G401.6 (cell line): Measurements from ENCODE around the gene LONRF2.
"Not testable (repeated sequence)": the region's sequence is repeated elsewhere in the genome, so short reads cannot be mapped to it uniquely, and the experiment has no call there.

Experiments used
- FAIRE-seq: peaks from 2 replicates; lab custom pipeline; 2012; peaks lifted over from hg19 to GRCh38; lab: Jason Lieb, UNC

LONRF2 gene

DNA sequence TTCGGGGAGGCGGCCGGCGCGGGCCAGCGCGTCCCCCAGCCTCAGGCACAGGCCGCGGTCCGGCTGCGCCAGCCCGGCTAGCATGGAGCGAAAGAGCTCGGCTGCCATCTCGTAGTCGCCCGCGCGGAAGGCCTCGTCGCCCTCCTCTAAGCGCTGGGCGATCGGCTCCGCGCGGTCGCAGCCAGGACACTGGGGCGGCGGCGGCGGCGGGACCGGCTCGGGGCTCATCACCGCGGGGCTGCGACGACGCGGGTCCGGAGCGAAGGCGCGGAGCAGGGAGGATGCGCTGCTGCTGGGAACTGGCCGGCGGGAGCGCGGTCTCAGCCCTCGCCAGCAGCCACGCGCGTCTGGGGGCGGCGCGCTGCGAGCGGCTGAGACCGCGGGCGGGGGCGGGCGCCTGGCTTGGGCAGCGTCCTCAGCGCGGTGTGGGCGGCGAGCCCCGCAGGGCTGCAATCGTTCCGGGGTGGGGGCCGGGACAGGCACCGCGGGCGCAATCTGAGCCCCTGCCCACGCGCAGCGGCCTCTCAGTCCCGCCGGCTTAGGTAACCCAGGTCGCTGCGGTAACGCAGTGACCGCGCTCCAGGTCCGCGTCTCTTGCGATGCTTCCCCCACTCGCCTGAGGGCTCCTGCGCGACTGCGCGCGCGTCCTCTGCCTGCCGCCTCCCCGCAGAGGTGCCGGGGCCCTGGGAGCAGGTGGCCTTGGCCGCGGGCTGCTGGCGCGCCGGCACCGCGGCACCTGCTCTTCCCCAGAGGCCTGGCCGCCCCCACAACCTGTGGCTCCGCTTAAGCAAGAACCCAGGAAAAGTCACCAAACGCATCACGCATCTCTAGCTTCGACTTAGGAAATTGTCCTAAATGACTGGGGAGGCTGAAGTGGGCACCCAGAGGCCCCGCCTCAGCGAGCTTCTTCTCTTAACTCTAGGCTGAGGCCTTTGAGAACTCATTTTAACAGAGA, at the start of gene LONRF2:
Gene LONRF2 (minus strand): TSS at position 636 of the 955 bp plus-strand sequence. CDS start 408 bp downstream, at position 228.
- no peak for FAIRE-seq

DNA sequence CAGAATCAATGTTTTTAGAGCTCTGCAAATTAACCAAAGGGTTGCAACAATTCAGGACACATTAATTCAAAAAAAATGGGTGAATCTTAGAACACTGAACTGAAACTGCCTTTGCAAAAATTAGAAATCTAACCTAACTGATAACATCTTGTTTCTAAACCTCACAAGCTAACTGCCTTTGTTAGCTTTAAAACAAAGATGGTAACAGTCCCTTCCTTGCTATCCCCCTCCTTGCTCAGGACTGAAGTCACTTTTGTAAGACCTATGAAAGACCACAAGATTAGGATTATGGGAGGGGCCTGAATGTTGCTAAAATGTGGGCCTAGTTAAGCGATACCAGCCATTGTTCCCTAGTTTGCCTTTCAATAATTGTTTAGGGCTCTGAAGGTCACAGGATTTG, 44.9 kb upstream of the LONRF2 start:
- no peak for FAIRE-seq

DNA sequence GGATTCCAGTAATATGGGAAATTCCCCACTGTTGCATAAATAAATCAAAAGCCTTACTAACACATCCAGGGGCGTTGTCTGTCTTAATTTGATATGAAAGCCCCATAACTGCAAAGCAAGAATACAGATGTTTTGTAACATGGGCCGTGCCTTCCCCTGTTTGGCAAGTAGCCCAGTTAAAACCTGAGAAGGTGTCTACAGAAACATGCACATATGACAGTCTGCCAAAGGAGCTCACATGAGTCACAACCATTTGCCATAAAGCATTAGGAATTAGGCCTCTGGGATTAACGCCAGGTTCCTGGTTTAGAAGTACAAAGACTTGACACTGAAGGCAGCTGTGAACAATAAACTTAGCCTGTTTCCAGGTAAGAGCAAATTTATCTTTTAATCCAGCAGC, 43.1 kb upstream of the LONRF2 start:
- FAIRE-seq, result no peak

DNA sequence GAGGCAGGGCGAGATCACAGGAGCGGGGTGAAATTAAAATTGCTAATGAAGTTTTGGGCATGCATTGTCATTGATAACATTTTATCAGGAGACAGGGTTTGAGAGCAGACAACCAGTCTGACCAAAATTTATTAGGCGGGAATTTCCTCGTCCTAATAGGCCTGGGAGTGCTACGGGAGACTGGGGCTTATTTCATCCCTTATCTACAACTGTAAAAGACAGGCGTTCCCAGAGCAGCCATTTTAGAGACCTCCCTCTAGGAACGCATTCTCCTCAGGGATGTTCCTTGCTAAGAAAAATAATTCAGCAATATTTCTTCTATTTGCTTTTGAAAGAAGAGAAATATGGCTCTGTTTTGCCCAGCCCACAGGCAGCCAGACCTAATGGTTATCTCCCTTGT, 40.0 kb upstream of the LONRF2 start:
- FAIRE-seq, result not testable (repeated sequence)

DNA sequence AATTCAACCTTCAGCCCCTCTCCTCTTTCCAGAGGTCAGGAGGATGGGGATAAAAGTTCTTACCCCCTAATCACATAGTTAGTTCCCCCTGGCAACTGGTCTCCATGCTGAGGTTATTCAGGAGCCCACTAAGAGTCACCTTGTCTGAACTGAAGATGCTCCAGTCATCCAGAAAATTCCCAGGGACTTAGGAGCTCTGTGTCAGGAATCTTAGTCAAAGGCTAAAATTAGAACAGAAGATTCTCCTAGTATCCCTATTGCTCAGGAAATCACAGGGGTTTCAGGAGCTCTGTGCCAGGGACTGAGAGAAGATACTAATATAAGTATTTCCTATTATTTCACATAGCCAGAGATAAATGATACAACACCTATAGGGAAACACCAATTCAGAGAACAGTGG, 37.3 kb upstream of the LONRF2 start:
- no peak for FAIRE-seq

DNA sequence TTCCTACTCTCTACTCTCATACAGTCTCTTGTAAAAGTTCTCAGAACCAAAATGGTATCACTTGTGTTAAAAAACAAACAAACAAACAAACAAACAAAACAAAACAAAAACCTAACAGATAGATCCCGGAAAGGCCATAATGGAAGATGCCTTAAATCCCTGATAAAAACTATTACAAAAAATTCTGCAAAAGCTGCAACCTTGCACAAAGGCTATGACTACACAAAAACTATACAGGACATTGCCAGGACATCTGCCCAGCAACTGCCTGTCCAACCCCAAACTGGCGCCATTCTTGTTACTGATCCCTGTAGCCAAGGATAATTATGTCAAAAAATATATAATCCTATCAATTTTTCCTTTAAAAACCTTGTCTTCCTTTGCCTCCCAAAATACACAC, 36.3 kb upstream of the LONRF2 start:
- no peak for FAIRE-seq

DNA sequence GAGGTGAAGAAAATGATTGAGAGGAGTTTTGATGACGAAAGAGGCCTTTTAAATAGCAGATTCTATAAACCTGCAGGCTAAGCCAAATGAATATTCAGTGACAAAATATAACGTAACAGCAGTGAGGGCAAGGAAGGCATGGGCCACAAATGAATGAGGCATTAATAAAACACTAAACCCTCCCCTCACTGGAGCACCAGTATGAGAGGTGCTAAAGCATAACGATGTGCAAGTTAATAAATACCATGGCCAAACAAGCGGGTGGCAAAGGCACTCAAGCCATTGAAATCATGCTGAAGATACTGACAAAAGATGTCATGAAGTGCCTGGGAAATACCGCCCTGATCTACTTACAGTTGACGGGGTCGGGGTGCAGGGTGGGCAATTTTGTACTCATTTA, 30.2 kb upstream of the LONRF2 start:
- no peak for FAIRE-seq

DNA sequence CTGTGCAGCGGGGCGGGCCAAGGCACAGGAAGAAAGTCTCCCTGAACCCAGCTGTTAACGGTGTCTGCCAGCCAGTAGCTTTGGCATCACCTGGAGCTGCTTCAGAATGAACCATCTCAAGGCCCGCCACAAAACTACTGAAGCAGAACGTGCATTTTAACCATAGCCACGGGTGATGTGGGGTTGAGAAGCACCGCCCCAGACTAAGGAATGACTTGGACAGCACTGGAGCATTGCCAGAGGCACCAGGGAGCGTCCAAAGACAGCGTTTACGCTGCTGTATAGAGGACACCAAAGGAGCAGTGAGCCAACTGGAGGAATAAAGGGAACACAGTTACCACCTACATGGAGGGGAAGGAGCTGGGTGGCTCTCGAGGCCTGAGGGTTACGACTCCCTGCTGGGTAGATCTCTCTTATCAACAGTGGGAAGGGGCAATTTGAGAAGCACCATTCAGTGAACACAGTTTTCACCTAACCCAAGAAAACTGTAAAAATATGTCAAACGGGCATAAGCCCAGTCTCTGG, 28.4 kb upstream of the LONRF2 start:
- no peak for FAIRE-seq

DNA sequence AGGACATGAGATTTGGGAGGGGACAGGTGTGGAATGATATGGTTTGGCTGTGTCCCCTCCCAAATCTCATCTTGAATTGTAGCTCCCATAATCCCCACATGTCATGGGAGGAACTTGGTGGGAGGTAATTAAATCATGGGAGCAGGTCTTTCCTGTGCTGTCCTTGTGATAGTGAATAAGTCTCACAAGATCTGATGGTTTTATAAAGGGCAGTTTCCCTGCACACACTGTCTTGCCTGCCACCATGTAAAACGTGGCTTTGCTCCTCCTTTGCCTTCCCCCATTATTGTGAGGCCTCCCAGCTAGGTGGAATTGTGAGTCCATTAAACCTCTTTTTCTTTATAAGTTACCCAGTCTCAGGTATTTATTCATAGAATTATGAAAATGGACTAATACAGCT, 22.8 kb upstream of the LONRF2 start:
- not testable (repeated sequence) for FAIRE-seq

DNA sequence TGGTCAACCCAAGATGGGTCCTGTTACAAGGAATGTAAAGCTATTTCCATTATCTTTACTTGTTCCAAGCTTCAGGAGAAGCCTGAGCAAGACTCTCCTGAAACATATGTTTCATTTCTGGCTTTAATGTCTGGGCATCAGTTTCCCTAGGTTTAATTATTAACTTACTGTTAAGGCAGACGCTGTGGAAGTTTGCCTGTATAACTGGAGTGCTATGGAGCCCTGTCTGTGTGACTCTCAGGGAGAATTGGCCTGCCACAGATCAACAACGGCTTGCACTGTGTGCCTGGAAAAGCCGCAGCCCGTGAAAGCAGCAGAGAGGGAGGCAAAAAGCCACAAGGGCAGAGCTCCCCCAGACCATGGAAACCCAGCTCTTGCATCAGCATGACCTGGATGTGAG, 22.1 kb upstream of the LONRF2 start:
- no peak for FAIRE-seq

DNA sequence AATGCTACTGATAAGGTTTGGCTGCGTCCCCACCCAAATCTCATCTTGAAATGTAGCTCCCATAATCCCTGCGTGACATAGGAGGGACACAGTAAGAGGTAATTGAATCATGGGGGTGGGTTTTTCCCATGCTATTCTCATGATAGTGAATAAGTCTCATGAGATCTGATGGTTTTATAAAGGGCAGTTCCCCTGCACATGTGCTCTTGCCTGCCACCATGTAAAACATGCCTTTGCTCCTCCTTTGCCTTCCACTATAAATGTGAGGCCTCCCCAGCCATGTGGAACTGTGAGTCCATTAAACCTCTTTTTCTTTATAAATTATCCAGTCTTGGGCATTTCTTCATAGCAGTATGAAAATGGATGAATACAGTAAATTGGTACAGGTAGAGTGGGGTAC, 20.2 kb upstream of the LONRF2 start:
- not testable (repeated sequence) for FAIRE-seq

DNA sequence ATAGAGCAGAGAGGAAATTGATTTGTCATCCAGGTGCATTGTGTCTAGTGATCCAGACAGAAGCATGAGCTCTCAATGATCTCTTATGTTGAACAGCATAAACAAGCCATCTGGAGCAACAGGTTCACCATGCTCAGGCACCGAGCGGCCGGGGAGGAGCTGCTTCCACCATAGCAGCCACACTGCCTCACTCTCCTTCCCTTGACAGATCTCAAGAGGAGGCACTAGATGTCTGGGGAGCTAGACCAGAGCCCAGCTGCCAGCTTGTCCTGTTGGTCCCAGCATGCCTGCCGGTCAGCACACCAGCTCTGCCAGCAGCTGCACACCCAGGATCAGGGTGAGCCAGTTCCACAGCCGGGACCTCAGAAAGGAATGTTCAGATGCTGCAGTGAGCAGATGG, 17.5 kb upstream of the LONRF2 start:
- FAIRE-seq, result no peak

DNA sequence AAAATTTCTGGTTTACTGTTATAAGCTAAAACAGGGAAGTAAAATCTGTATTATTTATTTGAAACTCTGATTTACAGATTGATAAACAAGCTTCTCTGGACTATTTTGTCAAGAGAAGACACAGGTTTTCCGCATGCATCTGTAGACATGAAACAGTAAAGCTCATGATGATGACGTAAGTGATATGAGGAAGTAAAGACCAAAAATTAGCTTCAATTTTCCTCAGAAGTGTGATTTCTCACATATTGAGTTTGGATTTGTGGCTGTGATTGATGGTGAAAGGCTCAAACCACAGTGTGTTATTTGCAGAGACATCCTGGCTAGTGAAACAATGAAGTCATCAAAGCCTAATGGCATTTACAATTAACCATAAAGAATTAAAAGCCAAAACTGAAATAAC, 12.6 kb upstream of the LONRF2 start:
- no peak for FAIRE-seq

DNA sequence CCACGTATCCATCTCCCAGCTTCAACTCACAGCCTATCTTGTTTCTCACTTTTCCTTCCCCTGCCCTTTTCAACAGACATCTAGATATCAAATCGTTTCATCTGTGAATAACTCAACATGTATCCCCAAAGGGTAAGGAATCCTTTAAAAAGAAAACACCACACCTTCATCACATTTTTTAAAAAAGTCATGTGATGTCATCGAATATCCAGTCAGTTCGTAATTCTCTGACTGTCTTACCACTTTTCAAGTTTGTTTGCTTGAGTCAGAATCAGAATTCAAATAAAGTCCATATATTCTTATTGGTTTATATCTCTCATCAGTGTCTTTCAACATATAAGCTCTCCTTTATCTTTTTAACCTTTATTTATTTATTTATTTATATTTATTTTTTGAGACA, 5.4 kb upstream of the LONRF2 start:
- FAIRE-seq, result no peak

DNA sequence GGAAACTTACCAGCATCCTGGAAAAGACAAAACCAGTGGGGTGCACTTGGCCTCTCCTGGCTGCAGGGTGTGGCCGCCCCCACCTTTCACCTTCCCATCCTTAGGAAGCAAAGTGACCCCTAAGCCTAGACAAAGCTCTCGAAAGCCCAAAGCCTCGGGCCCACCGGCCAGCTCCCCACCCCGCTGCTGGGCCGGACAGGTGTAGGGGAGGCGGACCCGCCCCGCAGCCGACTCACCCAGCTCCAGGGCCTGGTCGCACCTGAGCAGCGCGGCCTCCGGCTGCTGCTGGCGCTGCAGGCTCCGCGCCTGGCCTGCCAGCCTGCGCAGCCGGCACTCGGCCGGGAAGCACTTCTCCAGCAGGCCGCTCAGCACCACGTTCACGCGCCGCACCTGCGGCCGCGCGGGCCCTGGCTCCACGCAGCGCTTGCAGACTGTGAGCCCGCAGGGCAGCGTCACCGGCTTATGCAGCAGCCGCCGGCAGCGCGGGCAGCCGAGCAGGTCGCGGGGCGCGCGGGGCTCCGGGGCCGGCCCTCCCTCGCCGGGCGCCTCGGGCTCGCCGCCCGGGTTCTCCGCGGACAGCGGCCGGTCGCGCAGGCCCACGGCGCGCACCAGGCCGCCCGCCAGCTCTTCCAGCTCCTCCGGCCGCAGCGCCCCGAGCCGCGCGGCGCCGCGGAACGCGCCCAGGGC, 979 bp downstream of the LONRF2 start:
- FAIRE-seq, result no peak

DNA sequence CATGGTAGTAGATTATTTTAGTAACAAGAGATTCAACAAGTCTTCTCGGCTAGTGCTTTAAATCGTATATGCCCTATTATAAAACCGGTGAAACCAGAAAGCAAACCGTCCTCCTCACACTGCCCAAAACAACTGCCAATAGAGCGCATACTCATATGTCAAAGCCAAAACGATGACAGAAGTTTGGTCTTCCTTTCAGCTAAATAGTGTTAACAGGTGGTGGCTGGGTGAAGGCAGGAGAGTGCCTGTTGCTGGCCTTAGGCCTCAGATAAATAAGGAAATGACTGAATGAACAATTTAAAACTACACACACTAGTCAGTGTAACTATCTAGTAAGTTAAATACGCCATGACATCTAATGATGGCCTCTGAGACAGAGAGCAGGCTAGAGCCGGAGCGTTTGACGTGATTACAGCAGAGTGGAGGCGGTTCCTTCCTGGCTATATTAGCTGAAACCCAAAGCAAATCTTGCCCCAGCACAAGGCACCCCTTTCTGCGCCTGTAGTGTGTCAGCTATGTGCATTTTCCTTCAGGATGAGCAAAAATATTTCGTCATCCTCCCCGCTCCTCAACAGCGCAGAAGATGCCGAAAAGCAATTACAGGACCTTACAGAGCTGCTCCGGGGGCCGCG, 1.6 kb downstream of the LONRF2 start:
- no peak for FAIRE-seq

DNA sequence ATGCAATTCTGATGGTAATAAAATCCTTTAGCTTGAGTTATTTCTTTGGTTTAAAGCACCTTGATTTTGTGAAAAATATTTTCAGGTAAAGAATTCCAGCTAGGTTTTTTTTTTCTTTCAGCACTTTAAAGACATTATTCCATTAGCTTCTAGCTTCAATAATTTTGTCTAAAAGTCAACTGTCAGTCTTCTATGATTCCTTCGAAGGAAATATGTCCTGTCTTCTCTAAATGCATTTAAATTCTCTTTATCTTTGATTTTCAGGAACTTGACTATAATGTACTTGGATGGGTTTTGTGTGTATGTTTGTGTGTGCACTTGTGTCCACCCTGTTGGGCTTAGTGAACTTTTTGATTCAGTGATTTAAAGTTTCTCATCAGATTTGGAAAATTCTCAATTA, 4.7 kb downstream of the LONRF2 start:
- FAIRE-seq, result peak; percentile 71

DNA sequence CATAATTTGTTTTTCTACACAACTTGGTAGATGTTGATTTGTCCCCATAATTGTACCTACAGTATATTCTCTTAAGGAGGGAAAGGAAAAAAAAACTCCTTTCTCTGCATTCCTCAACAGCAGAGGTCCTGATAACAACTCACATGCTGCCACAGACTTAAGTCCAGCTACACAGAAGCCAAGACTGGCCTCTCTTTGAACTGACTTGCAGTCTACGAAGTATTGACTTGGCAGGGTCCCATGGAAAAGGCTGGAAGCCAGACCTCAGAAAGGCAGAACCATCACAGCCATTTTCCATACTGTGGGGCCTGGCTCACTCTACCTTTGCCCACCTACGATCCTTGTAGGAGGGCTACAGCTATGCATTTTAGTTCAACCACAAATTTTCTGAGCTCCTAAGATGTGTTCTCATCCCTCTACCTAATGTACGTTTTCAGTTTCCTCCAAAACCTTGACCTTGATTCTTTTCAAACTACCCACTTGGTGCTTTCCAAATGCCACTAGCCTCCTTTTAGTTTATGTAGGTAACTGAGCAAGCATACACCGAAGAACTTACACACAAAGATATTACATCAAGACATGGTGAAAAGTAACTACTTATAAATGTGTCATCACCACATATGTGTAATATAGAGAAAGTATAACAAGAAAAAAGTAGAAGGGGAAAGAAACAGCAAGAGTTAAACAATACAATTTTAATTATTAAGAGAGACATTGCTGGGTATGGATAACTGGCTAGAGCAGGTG, 12.2 kb downstream of the LONRF2 start:
- FAIRE-seq, result no peak

DNA sequence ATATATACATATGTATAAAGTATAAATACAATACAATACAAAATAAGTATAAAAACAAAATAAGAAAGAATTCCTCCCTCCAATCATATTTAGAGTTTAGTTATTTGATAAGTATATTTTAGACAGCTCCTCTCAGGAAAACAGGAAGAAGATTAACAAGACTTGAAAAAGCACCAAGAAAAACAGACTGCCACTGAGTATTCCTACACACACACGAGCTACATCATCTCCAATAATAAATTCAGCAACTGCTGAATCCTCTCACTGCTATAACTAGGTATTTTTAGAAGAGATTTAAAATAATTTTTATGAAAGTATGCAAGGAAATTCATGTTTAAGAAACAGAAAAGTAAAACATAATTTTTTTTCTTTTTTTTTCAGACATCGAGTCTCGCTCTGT, 13.0 kb downstream of the LONRF2 start:
- peak; percentile 21 for FAIRE-seq

DNA sequence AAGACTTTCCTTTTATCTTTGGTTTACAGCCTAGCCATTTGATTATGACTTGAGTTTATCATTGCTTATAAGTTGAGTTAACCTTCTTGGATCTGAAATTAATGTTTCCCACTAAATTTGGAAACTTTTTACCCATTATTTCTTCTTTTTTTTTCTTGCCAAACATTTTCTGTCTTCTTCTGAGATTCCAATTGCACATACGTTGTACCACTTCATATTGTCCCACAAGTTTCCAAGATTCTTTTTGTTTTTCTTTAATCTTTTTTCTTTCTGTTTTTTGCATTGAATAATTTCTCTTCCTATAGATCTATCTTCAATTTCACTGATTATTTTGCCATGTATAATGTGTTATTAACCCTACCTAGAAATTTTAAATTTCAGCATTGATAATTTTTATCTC, 18.6 kb downstream of the LONRF2 start:
- peak; percentile 54 for FAIRE-seq

DNA sequence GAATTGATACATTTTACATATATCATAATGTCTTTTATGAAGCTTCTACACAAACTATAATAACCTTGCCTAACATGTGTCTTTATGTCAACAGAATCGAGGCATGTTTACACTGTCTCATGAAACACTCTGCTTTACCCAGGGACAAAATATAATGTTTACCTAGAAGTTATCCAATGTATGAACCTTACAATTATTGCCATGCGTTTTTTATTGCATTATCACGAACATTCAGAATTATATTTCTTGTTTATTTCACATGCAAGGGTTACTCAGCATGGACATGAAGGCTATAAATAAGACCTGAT, 19.8 kb downstream of the LONRF2 start:
- FAIRE-seq, result no peak

DNA sequence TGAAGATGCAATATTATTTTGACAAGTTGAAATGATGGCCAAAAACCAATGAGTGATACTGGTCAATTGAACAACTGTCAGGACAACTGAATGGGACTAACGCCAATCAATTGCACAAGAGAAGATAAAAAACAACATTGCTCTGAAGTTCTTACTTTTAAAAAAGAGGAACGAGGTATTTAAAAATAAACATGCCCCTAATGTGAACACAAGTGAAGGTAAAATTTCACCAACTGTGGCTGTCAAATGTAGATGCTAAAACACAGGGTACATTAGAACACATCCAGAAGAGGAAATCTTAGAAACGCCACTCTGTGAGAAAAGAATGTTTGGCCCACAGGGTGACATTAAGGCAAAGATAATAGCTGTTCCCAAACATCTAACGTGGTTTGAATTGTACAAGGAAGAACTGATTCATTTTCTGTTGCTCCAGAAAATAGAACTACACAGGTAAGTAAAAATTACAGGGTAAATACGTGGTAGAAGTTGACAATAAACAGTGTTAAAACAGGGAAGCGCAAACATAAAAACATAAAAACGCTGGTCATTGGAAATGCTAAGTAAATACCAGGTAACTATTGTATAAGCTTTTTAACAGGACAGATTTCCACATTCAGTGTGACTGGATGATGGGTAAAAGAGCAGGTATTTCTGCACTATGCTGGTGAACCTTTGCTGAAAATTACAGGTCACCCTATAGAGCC, 20.3 kb downstream of the LONRF2 start:
- no peak for FAIRE-seq
